HEK293 (cell line): Measurements from ENCODE around the gene PHETA1.

ENCODE experiments used
- ATF2 ChIP-seq: fragments of 450-650 bp; formaldehyde crosslinking; IDR thresholded peaks from 2 replicates; pipeline ENCODE4 v1.5.1; 2016; ENCODE audit warnings: missing biosample characterization, missing genetic modification characterization, low read depth
- BCL6B ChIP-seq: fragments of 450-650 bp; formaldehyde crosslinking; IDR thresholded peaks from 2 replicates; pipeline ENCODE4 v1.5.1; 2017; ENCODE audit warnings: missing biosample characterization, missing genetic modification characterization
- YY2 ChIP-seq: fragments of 450-650 bp; formaldehyde crosslinking; IDR thresholded peaks from 2 replicates; pipeline ENCODE4 v1.5.1; 2016; ENCODE audit warnings: missing biosample characterization, missing genetic modification characterization
- ZBTB48 ChIP-seq: fragments of 450-650 bp; formaldehyde crosslinking; IDR thresholded peaks from 2 replicates; pipeline ENCODE4 v1.5.1; 2016; ENCODE audit warnings: missing biosample characterization, missing genetic modification characterization
- ZNF112 ChIP-seq: fragments of 450-650 bp; formaldehyde crosslinking; IDR thresholded peaks from 2 replicates; pipeline ENCODE4 v1.5.0; 2017; ENCODE audit warnings: missing biosample characterization, missing genetic modification characterization
- ZNF121 ChIP-seq: fragments of 450-650 bp; formaldehyde crosslinking; IDR thresholded peaks from 2 replicates; pipeline ENCODE4 v1.5.1; 2016; ENCODE audit warnings: missing biosample characterization, missing genetic modification characterization
- ZNF248 ChIP-seq: fragments of 450-650 bp; formaldehyde crosslinking; IDR thresholded peaks from 2 replicates; pipeline ENCODE4 v1.5.1; 2017; ENCODE audit warnings: missing biosample characterization, missing genetic modification characterization
- ZNF366 ChIP-seq: fragments of 450-650 bp; formaldehyde crosslinking; conservative IDR thresholded peaks from 2 replicates; pipeline ENCODE4 v1.5.1; 2016; ENCODE audit warnings: missing biosample characterization, missing genetic modification characterization
- ZNF394 ChIP-seq: fragments of 450-650 bp; formaldehyde crosslinking; IDR thresholded peaks from 2 replicates; pipeline ENCODE4 v1.5.1; 2016; ENCODE audit warnings: missing biosample characterization, missing genetic modification characterization, mild to moderate bottlenecking, moderate library complexity, borderline replicate concordance
- ZNF423 ChIP-seq: fragments of 450-650 bp; formaldehyde crosslinking; IDR thresholded peaks from 2 replicates; pipeline ENCODE4 v1.5.1; 2016; ENCODE audit warnings: missing biosample characterization, missing genetic modification characterization
- ZNF426 ChIP-seq: fragments of 450-650 bp; formaldehyde crosslinking; IDR thresholded peaks from 2 replicates; pipeline ENCODE4 v1.5.1; 2017; ENCODE audit warnings: missing biosample characterization, missing genetic modification characterization, mild to moderate bottlenecking, inconsistent platforms, moderate library complexity
- ZNF514 ChIP-seq: fragments of 450-650 bp; formaldehyde crosslinking; IDR thresholded peaks from 2 replicates; pipeline ENCODE4 v1.5.1; 2016; ENCODE audit warnings: missing biosample characterization, missing genetic modification characterization
- ZNF549 ChIP-seq: fragments of 450-650 bp; IDR thresholded peaks from 2 replicates; pipeline ENCODE4 v1.5.1; 2018; ENCODE audit warnings: missing biosample characterization, missing genetic modification characterization, mild to moderate bottlenecking, inconsistent platforms, moderate library complexity
- ZNF560 ChIP-seq: fragments of 450-650 bp; formaldehyde crosslinking; IDR thresholded peaks from 2 replicates; pipeline ENCODE4 v1.5.1; 2017; ENCODE audit warnings: missing biosample characterization, missing genetic modification characterization, borderline replicate concordance
- ZNF621 ChIP-seq: fragments of 450-650 bp; formaldehyde crosslinking; IDR thresholded peaks from 2 replicates; pipeline ENCODE4 v1.5.1; 2017; ENCODE audit warnings: missing biosample characterization, missing genetic modification characterization
- ZNF623 ChIP-seq: fragments of 450-650 bp; formaldehyde crosslinking; IDR thresholded peaks from 2 replicates; pipeline ENCODE4 v1.5.1; 2016; ENCODE audit warnings: missing biosample characterization, missing genetic modification characterization
- ZNF626 ChIP-seq: fragments of 450-650 bp; sonication (Bioruptor Pico); formaldehyde crosslinking; IDR thresholded peaks from 2 replicates; pipeline ENCODE4 v1.5.1; 2018; ENCODE audit warnings: missing biosample characterization, missing genetic modification characterization, inconsistent platforms
- ZNF768 ChIP-seq: fragments of 450-650 bp; formaldehyde crosslinking; IDR thresholded peaks from 2 replicates; pipeline ENCODE4 v1.5.1; 2018; ENCODE audit warnings: missing biosample characterization, mild to moderate bottlenecking, missing genetic modification characterization
- ZNF837 ChIP-seq: fragments of 450-650 bp; formaldehyde crosslinking; IDR thresholded peaks from 2 replicates; pipeline ENCODE4 v1.5.1; 2016; ENCODE audit warnings: missing biosample characterization, missing genetic modification characterization
- ZSCAN18 ChIP-seq: fragments of 450-650 bp; formaldehyde crosslinking; IDR thresholded peaks from 2 replicates; pipeline ENCODE4 v1.5.1; 2016; ENCODE audit warnings: missing biosample characterization, missing genetic modification characterization
- TF ChIP-seq, protein P1 (sequence below): fragments of 450-650 bp; formaldehyde crosslinking; IDR thresholded peaks from 2 replicates; pipeline ENCODE4 v1.5.1; 2016; ENCODE audit warnings: missing biosample characterization, missing genetic modification characterization
- TF ChIP-seq, protein P2 (sequence below): fragments of 450-650 bp; formaldehyde crosslinking; IDR thresholded peaks from 2 replicates; pipeline ENCODE4 v1.5.1; 2016; ENCODE audit warnings: missing biosample characterization, missing genetic modification characterization

The PHETA1 gene

GRCh38 chr12:111417290-111417689, 48.4 kb upstream of the PHETA1 start (continued):
- TF ChIP-seq, protein P1, sequence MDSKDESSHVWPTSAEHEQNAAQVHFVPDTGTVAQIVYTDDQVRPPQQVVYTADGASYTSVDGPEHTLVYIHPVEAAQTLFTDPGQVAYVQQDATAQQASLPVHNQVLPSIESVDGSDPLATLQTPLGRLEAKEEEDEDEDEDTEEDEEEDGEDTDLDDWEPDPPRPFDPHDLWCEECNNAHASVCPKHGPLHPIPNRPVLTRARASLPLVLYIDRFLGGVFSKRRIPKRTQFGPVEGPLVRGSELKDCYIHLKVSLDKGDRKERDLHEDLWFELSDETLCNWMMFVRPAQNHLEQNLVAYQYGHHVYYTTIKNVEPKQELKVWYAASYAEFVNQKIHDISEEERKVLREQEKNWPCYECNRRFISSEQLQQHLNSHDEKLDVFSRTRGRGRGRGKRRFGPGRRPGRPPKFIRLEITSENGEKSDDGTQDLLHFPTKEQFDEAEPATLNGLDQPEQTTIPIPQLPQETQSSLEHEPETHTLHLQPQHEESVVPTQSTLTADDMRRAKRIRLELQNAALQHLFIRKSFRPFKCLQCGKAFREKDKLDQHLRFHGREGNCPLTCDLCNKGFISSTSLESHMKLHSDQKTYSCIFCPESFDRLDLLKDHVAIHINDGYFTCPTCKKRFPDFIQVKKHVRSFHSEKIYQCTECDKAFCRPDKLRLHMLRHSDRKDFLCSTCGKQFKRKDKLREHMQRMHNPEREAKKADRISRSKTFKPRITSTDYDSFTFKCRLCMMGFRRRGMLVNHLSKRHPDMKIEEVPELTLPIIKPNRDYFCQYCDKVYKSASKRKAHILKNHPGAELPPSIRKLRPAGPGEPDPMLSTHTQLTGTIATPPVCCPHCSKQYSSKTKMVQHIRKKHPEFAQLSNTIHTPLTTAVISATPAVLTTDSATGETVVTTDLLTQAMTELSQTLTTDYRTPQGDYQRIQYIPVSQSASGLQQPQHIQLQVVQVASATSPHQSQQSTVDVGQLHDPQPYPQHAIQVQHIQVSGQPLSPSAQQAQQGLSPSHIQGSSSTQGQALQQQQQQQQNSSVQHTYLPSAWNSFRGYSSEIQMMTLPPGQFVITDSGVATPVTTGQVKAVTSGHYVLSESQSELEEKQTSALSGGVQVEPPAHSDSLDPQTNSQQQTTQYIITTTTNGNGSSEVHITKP (tag by site-specific recombination), result no peak
- peak; percentile 38 for TF ChIP-seq ZNF426 (tag by site-specific recombination)
- no peak for TF ChIP-seq ZNF423 (tag by site-specific recombination)
- TF ChIP-seq ZNF514, result no peak
- no peak for TF ChIP-seq ZBTB48
- no peak for TF ChIP-seq ATF2
- no peak for TF ChIP-seq ZNF768 (tag by site-specific recombination)
- TF ChIP-seq ZNF248, result no peak
- TF ChIP-seq ZNF623 (tag by site-specific recombination), result 0 out of 2 replicates have a peak, but pooled peaks have one; percentile 24
- no peak for TF ChIP-seq BCL6B
- no peak for TF ChIP-seq ZNF621 (tag by site-specific recombination)
- no peak for TF ChIP-seq ZNF366 (tag by site-specific recombination)
- no peak for TF ChIP-seq YY2
- TF ChIP-seq ZNF121 (tag by site-specific recombination), result no peak
- TF ChIP-seq, protein P2, sequence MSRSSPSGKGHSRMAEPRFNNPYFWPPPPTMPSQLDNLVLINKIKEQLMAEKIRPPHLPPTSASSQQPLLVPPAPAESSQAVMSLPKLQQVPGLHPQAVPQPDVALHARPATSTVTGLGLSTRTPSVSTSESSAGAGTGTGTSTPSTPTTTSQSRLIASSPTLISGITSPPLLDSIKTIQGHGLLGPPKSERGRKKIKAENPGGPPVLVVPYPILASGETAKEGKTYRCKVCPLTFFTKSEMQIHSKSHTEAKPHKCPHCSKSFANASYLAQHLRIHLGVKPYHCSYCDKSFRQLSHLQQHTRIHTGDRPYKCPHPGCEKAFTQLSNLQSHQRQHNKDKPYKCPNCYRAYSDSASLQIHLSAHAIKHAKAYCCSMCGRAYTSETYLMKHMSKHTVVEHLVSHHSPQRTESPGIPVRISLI, result no peak
- no peak for TF ChIP-seq ZNF837
- TF ChIP-seq ZNF394 (tag by site-specific recombination), result peak; percentile 56; the same call in 1 of the 2 replicates
- TF ChIP-seq ZNF112 (tag by site-specific recombination), result no peak
- no peak for TF ChIP-seq ZSCAN18 (tag by site-specific recombination)
- no peak for TF ChIP-seq ZNF626 (tag by site-specific recombination)
- no peak for TF ChIP-seq ZNF560 (tag by site-specific recombination)
- TF ChIP-seq ZNF549 (tag by site-specific recombination), result no peak
- TF ChIP-seq, all 188 proteins: peak for 5
